SK-N-SH treated with all-trans-retinoic acid at 6 μM for 48 hours (cell line): ENCODE measurements around the gene CYP2A13.

ENCODE experiments used
- ARNTL ChIP-seq: fragments of 450-650 bp; formaldehyde crosslinking; IDR thresholded peaks from 2 replicates; pipeline ENCODE4 v1.5.0; 2020; ENCODE audit warnings: low read depth, mild to moderate bottlenecking, moderate library complexity, borderline replicate concordance
- BACH2 ChIP-seq: fragments of 250-450 bp; sonication (Bioruptor Pico); IDR thresholded peaks from 2 replicates; pipeline ENCODE4 v1.9.0; 2021; ENCODE audit warnings: mild to moderate bottlenecking, borderline replicate concordance
- CSDC2 ChIP-seq: fragments of 250-450 bp; sonication (Bioruptor Pico); IDR thresholded peaks from 2 replicates; pipeline ENCODE4 v1.5.0; 2020; ENCODE audit warnings: mild to moderate bottlenecking, moderate library complexity
- ESRRG ChIP-seq: fragments of 250-450 bp; sonication (Bioruptor Pico); IDR thresholded peaks from 2 replicates; pipeline ENCODE4 v1.6.1; 2021; ENCODE audit warnings: mild to moderate bottlenecking
- OSR1 ChIP-seq: fragments of 250-450 bp; sonication (Bioruptor Pico); IDR thresholded peaks from 2 replicates; pipeline ENCODE4 v1.8.0; 2022; ENCODE audit warnings: moderate library complexity, mild to moderate bottlenecking, inconsistent platforms
- SNAI2 ChIP-seq: fragments of 250-450 bp; sonication (Bioruptor Pico); IDR thresholded peaks from 2 replicates; pipeline ENCODE4 v1.5.0; 2020; ENCODE audit warnings: mild to moderate bottlenecking, moderate library complexity
- TF ChIP-seq, protein P1 (sequence below): fragments of 250-450 bp; sonication (Bioruptor Pico); IDR thresholded peaks from 2 replicates; pipeline ENCODE4 v1.5.1; 2021; ENCODE audit warnings: mild to moderate bottlenecking, moderate library complexity

DNA sequence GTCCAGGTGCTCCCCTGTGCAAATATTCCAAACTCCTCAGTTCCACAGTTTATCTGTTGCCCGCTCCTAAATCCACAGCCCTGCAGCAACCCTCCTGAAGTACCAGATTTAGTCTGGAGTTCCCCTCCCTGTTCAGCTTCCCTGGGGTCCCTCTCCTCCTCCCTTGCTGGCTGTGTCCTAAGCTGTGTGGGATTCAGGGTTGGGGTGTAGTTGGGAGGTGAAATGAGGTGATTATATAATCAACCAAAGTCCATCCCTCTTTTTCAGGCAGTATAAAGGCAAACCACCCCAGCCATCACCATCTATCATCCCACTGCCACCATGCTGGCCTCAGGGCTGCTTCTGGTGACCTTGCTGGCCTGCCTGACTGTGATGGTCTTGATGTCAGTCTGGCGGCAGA is at the start of gene CYP2A13:
- TF ChIP-seq OSR1, result no peak
- TF ChIP-seq ESRRG, result no peak
- no peak for TF ChIP-seq BACH2 (CRISPR knock-in tag)
- TF ChIP-seq, protein P1, sequence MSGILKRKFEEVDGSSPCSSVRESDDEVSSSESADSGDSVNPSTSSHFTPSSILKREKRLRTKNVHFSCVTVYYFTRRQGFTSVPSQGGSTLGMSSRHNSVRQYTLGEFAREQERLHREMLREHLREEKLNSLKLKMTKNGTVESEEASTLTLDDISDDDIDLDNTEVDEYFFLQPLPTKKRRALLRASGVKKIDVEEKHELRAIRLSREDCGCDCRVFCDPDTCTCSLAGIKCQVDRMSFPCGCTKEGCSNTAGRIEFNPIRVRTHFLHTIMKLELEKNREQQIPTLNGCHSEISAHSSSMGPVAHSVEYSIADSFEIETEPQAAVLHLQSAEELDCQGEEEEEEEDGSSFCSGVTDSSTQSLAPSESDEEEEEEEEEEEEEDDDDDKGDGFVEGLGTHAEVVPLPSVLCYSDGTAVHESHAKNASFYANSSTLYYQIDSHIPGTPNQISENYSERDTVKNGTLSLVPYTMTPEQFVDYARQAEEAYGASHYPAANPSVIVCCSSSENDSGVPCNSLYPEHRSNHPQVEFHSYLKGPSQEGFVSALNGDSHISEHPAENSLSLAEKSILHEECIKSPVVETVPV (CRISPR knock-in tag), result no peak
- TF ChIP-seq SNAI2 (CRISPR knock-in tag), result no peak
- TF ChIP-seq CSDC2 (CRISPR knock-in tag), result no peak
- no peak for TF ChIP-seq ARNTL (CRISPR knock-in tag)
